ENCODE measurements around the gene TBXA2R. TPM values are rescaled to one million over a fixed set of nuclear protein-coding genes. Genes with fewer than 3 reads are reported as not detected.

TBXA2R gene
- total and polyA plus RNA-seq, 4 donors = 1.7 to 6.0 (median 5.4) TPM

- Histone ChIP-seq H3K9me3 (ENCODE audit: control insufficient read depth in 4 of 4, low read length in 3 of 4) (no peaks in the 10 kb centered on the region), H3K27ac (ENCODE audit: low read depth in 1 of 2, low read length in 2 of 2) (no peak overlapping the region), H3K27me3 (ENCODE audit: control insufficient read depth in 4 of 4, insufficient read depth in 4 of 4, low read length in 3 of 4) (no peaks in the 10 kb centered on the region), H3K4me3 (ENCODE audit: low read depth in 1 of 3, low read length in 3 of 3) (no peak overlapping the region), H3K36me3 (ENCODE audit: control insufficient read depth in 4 of 4, insufficient read depth in 3 of 4, low read depth in 1 of 4, low read length in 3 of 4) (peaks cover 0 to 9% (median 5%) of the 10 kb centered on the region in 4 donors), H3K9ac (ENCODE audit: low read depth in 1 of 2, low read length in 2 of 2) (no peak overlapping the region), H3K4me1 (ENCODE audit: control insufficient read depth in 4 of 4, insufficient read depth in 4 of 4, low read length in 3 of 4) (peaks cover 4 to 24% (median 10%) of the 10 kb centered on the region in 4 donors)
- TF ChIP-seq JUND (IDR thresholded peaks at IDR 0.05) (no peak), HNF4A (conservative IDR thresholded peaks at IDR 0.05) (no peak), SP1 (IDR thresholded peaks at IDR 0.05) (no peak), NR2F2 (IDR thresholded peaks at IDR 0.05) (no peak)
- 89% methylated on average over 10 of the region's 10 CpGs for WGBS
- no peak for DNase-seq (ENCODE audit: low spot score)
These were observed 56.9 kb downstream of the TBXA2R start for GRCh38 chr19:3549816-3550215.

- no peaks in the 10 kb centered on the region for H3K27me3 ChIP-seq (ENCODE audit: control insufficient read depth in 4 of 4, insufficient read depth in 4 of 4, low read length in 3 of 4)
- no peak for DNase-seq (ENCODE audit: low spot score)
- no peaks in the 10 kb centered on the region for H3K9me3 ChIP-seq (ENCODE audit: control insufficient read depth in 4 of 4, low read length in 3 of 4)
- 76% methylated on average over 14 of the region's 14 CpGs for whole genome bisulfite sequencing
- no peak for TF ChIP-seq NR2F2 (IDR thresholded peaks at IDR 0.05)
- no peak for TF ChIP-seq YY1 (IDR thresholded peaks at IDR 0.05)
- TF ChIP-seq FOXA2 (IDR thresholded peaks at IDR 0.05) = no peak
- no peak for TF ChIP-seq JUND (IDR thresholded peaks at IDR 0.05)
- TF ChIP-seq ATF3 (IDR thresholded peaks at IDR 0.05) = no peak
- TF ChIP-seq RAD21 (IDR thresholded peaks at IDR 0.05) = no peak
- TF ChIP-seq EGR1 (IDR thresholded peaks at IDR 0.05; ENCODE audit: low read depth in 2 of 2) = no peak
- TF ChIP-seq FOXA1 (IDR thresholded peaks at IDR 0.05) = no peak
- no peak for TF ChIP-seq MAX (IDR thresholded peaks at IDR 0.05)
- no peak for TF ChIP-seq RXRA (IDR thresholded peaks at IDR 0.05)
- TF ChIP-seq REST (IDR thresholded peaks at IDR 0.05) = no peak
- TF ChIP-seq GABPA (IDR thresholded peaks at IDR 0.05 in 1 of 2, conservative IDR thresholded peaks at IDR 0.05 in 1 of 2) = no peak
- TF ChIP-seq HNF4G (IDR thresholded peaks at IDR 0.05) = no peak
- TF ChIP-seq SP1 (IDR thresholded peaks at IDR 0.05) = no peak
- TF ChIP-seq CTCF (IDR thresholded peaks at IDR 0.05; ENCODE audit: low read depth, low read length, missing input control) = no peak
- peaks cover 0 to 12% (median 8%) of the 10 kb centered on the region in 4 donors for H3K36me3 ChIP-seq (ENCODE audit: control insufficient read depth in 4 of 4, insufficient read depth in 3 of 4, low read depth in 1 of 4, low read length in 3 of 4)
- H3K4me1 ChIP-seq (ENCODE audit: control insufficient read depth in 4 of 4, insufficient read depth in 4 of 4, low read length in 3 of 4) = peaks cover 0 to 12% (median 3%) of the 10 kb centered on the region in 4 donors
- H3K27ac ChIP-seq (ENCODE audit: low read depth in 1 of 2, low read length in 2 of 2) = no peak overlapping the region
- no peak overlapping the region for H3K9ac ChIP-seq (ENCODE audit: low read depth in 1 of 2, low read length in 2 of 2)
- H3K4me3 ChIP-seq (ENCODE audit: low read depth in 1 of 3, low read length in 3 of 3) = no peak overlapping the region
These were observed 58.1 kb downstream of the TBXA2R start for GRCh38 chr19:3548606-3549005.

Measured in liver (tissue), 9 donors.